SK-N-SH (cell line): ENCODE data around the gene RAB17.

ENCODE experiments used
- CHD2 ChIP-seq: fragments of 150-350 bp; IDR thresholded peaks from 2 replicates; pipeline ENCODE4 v1.6.1; 2018; ENCODE audit warnings: low read length; ENCODE audit not compliant: partially characterized antibody
- CTCF ChIP-seq: fragments of 200-600 bp; sonication (generic); IDR thresholded peaks from 2 replicates; pipeline ENCODE4 v1.6.1; 2017; ENCODE audit warnings: antibody characterized with exemption, mild to moderate bottlenecking, moderate library complexity
- EP300 ChIP-seq, 2 experiments: IDR thresholded peaks; 2 replicates each; pipeline versions ENCODE4 v1.4.0 to v1.6.1; 2012; ENCODE audit warnings: borderline replicate concordance in 1 of 2, low read depth in 1 of 2, low read length in 1 of 2
- EZH2phosphoT487 ChIP-seq: fragments of 200-600 bp; sonication (generic); IDR thresholded peaks from 2 replicates; pipeline ENCODE4 v1.6.1; 2017; ENCODE audit warnings: low read depth, mixed run types, mild to moderate bottlenecking, antibody characterized with exemption, moderate library complexity, borderline replicate concordance
- JUND ChIP-seq: IDR thresholded peaks from 2 replicates; pipeline ENCODE4 v1.4.0; 2012
- RAD21 ChIP-seq: IDR thresholded peaks from 2 replicates; pipeline ENCODE4 v1.6.1; 2012; ENCODE audit warnings: mild to moderate bottlenecking, low read length
- SIN3A ChIP-seq: IDR thresholded peaks from 2 replicates; pipeline ENCODE4 v1.6.1; 2012; ENCODE audit warnings: low read depth, mild to moderate bottlenecking, low read length, moderate library complexity, borderline replicate concordance
- TEAD4 ChIP-seq: IDR thresholded peaks from 2 replicates; pipeline ENCODE4 v1.4.0; 2012; ENCODE audit warnings: mild to moderate bottlenecking, borderline replicate concordance; ENCODE audit not compliant: insufficient read depth
- USF1 ChIP-seq: IDR thresholded peaks from 2 replicates; pipeline ENCODE4 v1.4.0; 2012; ENCODE audit warnings: low read depth, borderline replicate concordance
- USF2 ChIP-seq: fragments of 150-350 bp; IDR thresholded peaks from 2 replicates; pipeline ENCODE4 v1.6.1; 2017; ENCODE audit warnings: antibody characterized with exemption, low read length, low read depth, borderline replicate concordance

- TF ChIP-seq CTCF (no peak), JUND (no peak), EZH2phosphoT487 (no peak), USF2 (no peak), EP300 (IDR thresholded peaks at IDR 0.05; ENCODE audit: borderline replicate concordance in 1 of 2, low read depth in 1 of 2, low read length in 1 of 2) (no peak), RAD21 (no peak), CHD2 (no peak), SIN3A (no peak), TEAD4 (no peak), USF1 (no peak)
Measured at GRCh38 chr2:237568121-237568660, 22.3 kb downstream of the RAB17 start.
